Left ventricle myocardium inferior (tissue), 1 donor: ENCODE measurements around the gene HSPA1B. TPM values are rescaled to one million over a fixed set of nuclear protein-coding genes. Genes with fewer than 3 reads are reported as not detected.
"Not testable (repeated sequence)": the region's sequence is repeated elsewhere in the genome, so short reads cannot be mapped to it uniquely, and the experiment has no call there.

ENCODE experiments used
- DNase-seq: peaks from one replicate; pipeline ENCODE4 v3.0.0-alpha.2; 2020
- H3K27ac ChIP-seq: fragments of 200-600 bp; replicated peaks from 2 replicates; pipeline ENCODE4 v1.8.0; 2021
- H3K27me3 ChIP-seq: fragments of 200-600 bp; 2 replicates; pipeline ENCODE4 v1.8.0; 2021; ENCODE audit warnings: low read depth
- H3K36me3 ChIP-seq: fragments of 200-600 bp; 2 replicates; pipeline ENCODE4 v1.8.0; 2021
- H3K4me1 ChIP-seq: fragments of 200-600 bp; 2 replicates; pipeline ENCODE4 v1.8.0; 2021
- H3K4me3 ChIP-seq: fragments of 200-600 bp; 2 replicates; pipeline ENCODE4 v1.8.0; 2021; ENCODE audit warnings: mild to moderate bottlenecking, moderate library complexity
- H3K9me3 ChIP-seq: fragments of 200-600 bp; replicated peaks from 2 replicates; pipeline ENCODE4 v1.8.0; 2021
- CTCF ChIP-seq: fragments of 200-600 bp; IDR thresholded peaks from 2 replicates; pipeline ENCODE4 v1.8.0; 2021; ENCODE audit warnings: antibody characterized with exemption, mild to moderate bottlenecking, borderline replicate concordance
- intact Hi-C: fragments of 100-400 bp; cut with micrococcal nuclease; formaldehyde crosslinking; loops from one replicate; pipeline ENCODE4 v1.11.0; 2022
- total RNA-seq: library from RNA; stranded (reverse); fragmentation: NEBNext Ultra II Directional; extraction: Animal tissue kit (Norgen Biotek cat#: 25700); gene quantifications from one replicate; pipeline ENCODE4 v1.2.1, GENCODE V29; 2021
- donor health status: DM: no; HTN: yes; CAD: no; lungs with severe emphysema.

Gene HSPA1B
- total RNA-seq, 1 donor from 2014 or later: 184 TPM

DNA sequence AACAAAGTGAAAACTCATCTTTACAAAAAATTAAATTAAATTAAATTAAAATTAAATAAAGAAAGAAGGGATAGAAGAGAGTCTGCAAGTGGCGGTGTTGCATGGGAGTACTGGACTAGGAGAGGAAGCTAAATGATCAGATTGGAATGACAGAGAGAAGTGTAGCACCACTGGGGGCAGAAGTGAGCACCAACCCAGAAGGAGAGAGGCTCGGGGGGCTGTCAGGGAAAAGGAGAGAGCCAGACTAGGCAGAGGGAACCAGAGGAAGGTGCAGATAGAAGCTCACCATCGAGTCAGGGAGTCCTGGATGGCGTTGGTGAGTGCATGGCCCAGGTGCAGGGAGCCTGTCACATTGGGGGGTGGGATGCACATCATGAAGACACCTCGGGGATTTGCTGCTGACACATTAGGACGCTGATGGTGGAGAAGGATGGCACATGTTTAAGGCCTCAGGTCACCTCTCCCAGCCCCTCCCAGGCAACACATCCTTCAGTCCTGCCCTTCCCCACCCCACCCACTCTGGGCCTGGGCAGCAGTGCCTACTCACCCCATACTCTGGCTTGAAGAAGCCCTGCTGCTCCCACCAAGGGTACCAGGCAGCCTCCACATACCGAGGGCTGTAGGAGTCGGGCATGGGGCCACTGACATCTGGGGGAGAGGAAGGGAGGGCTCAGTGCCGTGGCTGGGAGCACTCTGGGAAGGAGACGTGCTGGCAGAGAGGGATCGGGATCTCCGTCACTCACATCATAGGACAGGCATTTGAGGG is 36.0 kb upstream of the HSPA1B start:
- intact Hi-C loops: no loop called here
- Histone ChIP-seq H3K4me3 (no peak overlapping the region), H3K9me3 (no peaks in the 10 kb centered on the region), H3K27ac (no peak overlapping the region), H3K4me1 (peaks cover 21% of the 10 kb centered on the region), H3K36me3 (peaks cover 27% of the 10 kb centered on the region), H3K27me3 (no peaks in the 10 kb centered on the region)
- peak; percentile 62 for TF ChIP-seq CTCF
- no peak for DNase-seq

- Histone ChIP-seq H3K4me1 (peaks cover 21% of the 10 kb centered on the region), H3K27me3 (no peaks in the 10 kb centered on the region), H3K27ac (no peak overlapping the region), H3K36me3 (peaks cover 27% of the 10 kb centered on the region), H3K4me3 (no peak overlapping the region), H3K9me3 (no peaks in the 10 kb centered on the region)
- TF ChIP-seq CTCF: no peak
- DNase-seq: no peak
- intact Hi-C loops: no loop called here
These were observed 35.5 kb upstream of the HSPA1B start for GRCh38 chr6:31792090-31792374.

DNA sequence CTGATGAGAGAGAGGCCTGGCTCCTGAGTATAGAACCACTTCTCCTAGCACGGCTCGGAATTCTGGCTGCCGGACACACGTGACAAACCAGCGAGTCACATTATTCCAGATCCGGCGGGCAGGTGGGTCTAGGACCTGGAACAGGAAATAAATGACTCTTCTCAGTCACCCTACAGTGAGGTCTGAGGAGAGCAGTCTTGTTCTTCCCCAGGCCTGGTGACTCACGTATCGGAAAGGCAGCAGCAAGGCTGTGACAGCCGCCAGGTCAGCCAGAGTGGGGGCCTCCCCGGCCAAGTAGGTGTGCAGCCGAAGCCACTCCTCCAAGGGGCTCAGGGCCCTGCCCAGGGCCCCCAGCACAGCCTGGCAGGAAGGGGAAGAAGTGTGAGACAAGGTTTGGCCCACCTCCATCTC is 34.8 kb upstream of the HSPA1B start:
- H3K4me3 ChIP-seq: no peak overlapping the region
- no peak for TF ChIP-seq CTCF
- H3K27ac ChIP-seq: no peak overlapping the region
- H3K36me3 ChIP-seq: peaks cover 27% of the 10 kb centered on the region
- intact Hi-C loops: no loop called here
- H3K4me1 ChIP-seq: peaks cover 21% of the 10 kb centered on the region
- H3K9me3 ChIP-seq: no peaks in the 10 kb centered on the region
- no peak for DNase-seq
- H3K27me3 ChIP-seq: no peaks in the 10 kb centered on the region

DNA sequence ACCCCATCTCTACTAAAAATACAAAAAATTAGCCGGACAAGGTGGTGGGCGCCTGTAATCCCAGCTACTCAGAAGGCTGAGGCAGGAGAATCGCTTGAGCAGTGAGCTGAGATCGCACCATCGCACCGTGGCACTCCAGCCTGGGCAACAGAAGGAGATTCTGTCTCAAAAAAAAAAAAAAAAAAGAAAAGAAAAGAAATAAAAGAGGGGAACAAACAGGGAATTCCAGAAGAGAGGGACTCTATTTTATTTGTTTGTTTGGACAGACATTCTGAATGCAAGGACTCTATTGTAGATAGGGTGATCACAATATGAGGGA is 33.7 kb upstream of the HSPA1B start:
- H3K4me3 ChIP-seq, intact Hi-C loops, H3K9me3 ChIP-seq, H3K27me3 ChIP-seq, DNase-seq: not testable (repeated sequence)
- peak overlapping the region; percentile 99 for H3K27ac ChIP-seq
- H3K36me3 ChIP-seq: peaks cover 27% of the 10 kb centered on the region
- peaks cover 21% of the 10 kb centered on the region for H3K4me1 ChIP-seq

DNA sequence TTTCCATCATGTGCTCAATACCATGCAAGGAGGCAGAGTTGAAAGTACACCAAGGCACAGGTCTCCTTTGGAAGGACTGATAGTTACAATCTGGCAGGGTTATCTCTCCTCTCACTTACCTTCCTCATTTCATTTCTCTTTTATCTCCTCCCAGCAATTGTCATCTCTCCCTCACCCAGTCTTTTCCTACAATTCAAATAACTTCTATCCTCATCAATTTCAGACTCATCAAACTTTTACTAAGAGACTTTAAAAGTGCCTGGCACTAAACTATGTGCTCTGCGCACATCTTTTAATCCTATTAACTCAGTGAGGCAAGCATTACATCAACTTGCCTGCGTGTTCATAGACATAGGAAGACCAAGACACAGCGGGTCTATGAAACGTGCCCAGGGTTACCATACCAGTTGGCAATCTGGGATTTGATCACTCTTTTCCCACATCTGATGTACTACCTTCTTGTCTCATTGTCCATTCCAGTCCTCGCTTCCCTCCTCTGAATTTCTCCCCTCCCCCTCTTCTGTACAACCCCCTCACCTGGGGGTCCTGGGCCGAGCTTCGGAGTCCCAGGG is 33.2 kb upstream of the HSPA1B start:
- peak overlapping the region; percentile 99 for H3K4me3 ChIP-seq
- TF ChIP-seq CTCF: no peak
- peaks cover 27% of the 10 kb centered on the region for H3K36me3 ChIP-seq
- no peaks in the 10 kb centered on the region for H3K9me3 ChIP-seq
- peaks cover 21% of the 10 kb centered on the region for H3K4me1 ChIP-seq
- peak overlapping the region; percentile 99 for H3K27ac ChIP-seq
- H3K27me3 ChIP-seq: no peaks in the 10 kb centered on the region
- DNase-seq: no peak
- intact Hi-C loops: no loop called here

GRCh38 chr6:31794866-31795615 is 32.5 kb upstream of the HSPA1B start:
- no peaks in the 10 kb centered on the region for H3K27me3 ChIP-seq
- peak overlapping the region; percentile 99 for H3K4me3 ChIP-seq
- intact Hi-C loops: no loop called here
- peak overlapping the region; percentile 99 for H3K27ac ChIP-seq
- peaks cover 21% of the 10 kb centered on the region for H3K4me1 ChIP-seq
- peaks cover 27% of the 10 kb centered on the region for H3K36me3 ChIP-seq
- TF ChIP-seq CTCF: no peak
- H3K9me3 ChIP-seq: no peaks in the 10 kb centered on the region
- no peak for DNase-seq
